Spleen (tissue), 7 donors: ENCODE results near the gene PIK3R5.

Experiments
- CTCF ChIP-seq, 11 experiments: fragments of 200-600 bp in 7 of 11; fragments of 450-650 bp in 4 of 11; sonication (generic) in 4 of 11; IDR thresholded peaks in 8 of 11; conservative IDR thresholded peaks in 3 of 11; 1 replicate in 7 of 11; 2 replicates in 4 of 11; pipeline versions ENCODE4 v1.4.0 to v1.8.0; 2016 to 2021; ENCODE audit warnings: antibody characterized with exemption in 11 of 11, inconsistent platforms in 4 of 11, mild to moderate bottlenecking in 1 of 11
- POLR2A ChIP-seq, 3 donors: fragments of 450-650 bp; IDR thresholded peaks; one replicate each; pipeline ENCODE4 v1.5.1; 2017; ENCODE audit warnings: antibody characterized with exemption in 3 of 3, mild to moderate bottlenecking in 1 of 3
- donor health status: DM: no; HTN: no; CAD: no; lungs with moderate emphysema.
- donor health status: DM: no; HTN: no; CAD: no.
- donor health status: DM: no; HTN: no; CAD: no.

GRCh38 chr17:8900626-8901585 is 64.6 kb downstream of the PIK3R5 start:
- no peak for TF ChIP-seq CTCF (IDR thresholded peaks at IDR 0.05 in 8 of 11, conservative IDR thresholded peaks at IDR 0.05 in 3 of 11)
- no peak for TF ChIP-seq POLR2A (IDR thresholded peaks at IDR 0.05)
